ENCODE measurements around the gene SLC6A11. TPM values are rescaled to one million over a fixed set of nuclear protein-coding genes. Genes with fewer than 3 reads are reported as not detected.

The SLC6A11 gene
- total and polyA plus RNA-seq, 2 of the 13 experiments (the other 11 are each of a cell fraction or from before 2014, with no cell fraction given), result 17.9 to 34.5 TPM

GRCh38 chr3:10772271-10773161 lies 43.5 kb upstream of the SLC6A11 start:
- H3K9me3 ChIP-seq (ENCODE audit: low read length), result no peaks in the 10 kb centered on the region
- H3K4me1 ChIP-seq (ENCODE audit: insufficient read depth, low read length), result 0 out of 2 replicates have a peak, but pooled peaks cover 6% of the 10 kb centered on the region
- H2AFZ ChIP-seq (ENCODE audit: low read length), result no peak overlapping the region
- no peaks in the 10 kb centered on the region for H4K20me1 ChIP-seq (ENCODE audit: insufficient read depth, low read length)
- no peak overlapping the region for H3K9ac ChIP-seq (ENCODE audit: insufficient read depth, low read depth, low read length)
- peaks cover 0 to 10% of the 10 kb centered on the region in 2 experiments; a peak in 4 of 5 replicates for H3K27me3 ChIP-seq (ENCODE audit: control insufficient read depth in 1 of 2, insufficient read depth in 2 of 2, low read length in 2 of 2)
- peak; percentile 52 for DNase-seq (ENCODE audit: low spot score)
- H3K27ac ChIP-seq (ENCODE audit: extremely low read length, insufficient read depth, low read length), result no peak overlapping the region
- FAIRE-seq, result peak; percentile 56
- ChIA-PET POLR2A (interaction anchor here (1.2 kb wide), 1 partner anchor 43 kb away, joined by 4 read pairs; the partner anchor contains the start of gene SLC6A11), CTCF (ENCODE audit: low intra/inter-chr PET ratio, low total read pairs) (interaction anchor here (1.1 to 2.8 kb wide), 6 partner anchors 11 to 114 kb away, joined by 3 to 52 read pairs (median 5); partner anchors contain the start of gene SLC6A11)
- peak overlapping the region; percentile 54 for H3K4me2 ChIP-seq (ENCODE audit: low read depth, low read length)
- in situ Hi-C loops (cut with HindIII; ENCODE audit: extremely low pct_ligation_motif_present, low pct_unique_long_range_greater_than_20kb), result no loop called here
- no peaks in the 10 kb centered on the region for H3K36me3 ChIP-seq (replicated peaks in 1 of 2; ENCODE audit: control insufficient read depth in 1 of 2, insufficient read depth in 2 of 2, low read length in 2 of 2)
- intact Hi-C loops (cut with micrococcal nuclease; ENCODE audit: unreplicated experiment), result loop anchor here (1.0 to 2.0 kb wide), 2 partner anchors 40 to 111 kb away; no protein-coding TSS in a partner anchor
- BruUV-seq (replicated peaks), result no TSS peak
- 13% methylated on average over 13 of the region's 16 CpGs for WGBS (ENCODE audit: low lambda C conversion rate)
- H3K4me3 ChIP-seq (replicated peaks in 1 of 3; ENCODE audit: insufficient read depth in 1 of 3, low read depth in 2 of 3, low read length in 3 of 3), result peak overlapping the region in 1 of 3 experiments; percentile 29; a peak in 1 of 6 replicates
- no peaks in the 10 kb centered on the region for H3K79me2 ChIP-seq (ENCODE audit: insufficient read depth, low read length)
- ATAC-seq, result peak; percentile 93
- TF ChIP-seq ZNF142 (CRISPR knock-in tag; IDR thresholded peaks at IDR 0.05) (no peak), ZNF180 (CRISPR knock-in tag; IDR thresholded peaks at IDR 0.05; ENCODE audit: borderline replicate concordance, low read depth) (no peak), PITX1 (CRISPR knock-in tag; IDR thresholded peaks at IDR 0.05) (peak; percentile 48; the same call in 1 of the 2 replicates), XRCC5 (optimal IDR thresholded peaks at IDR 0.05; ENCODE audit: low read length) (peak; percentile 85), HDAC1 (CRISPR knock-in tag; IDR thresholded peaks at IDR 0.05) (0 out of 2 replicates have a peak, but pooled peaks have one; percentile 27), ZNF235 (CRISPR knock-in tag; IDR thresholded peaks at IDR 0.05; ENCODE audit: borderline replicate concordance) (0 out of 2 replicates have a peak, but pooled peaks have one; percentile 34), ZNF704 (CRISPR knock-in tag; IDR thresholded peaks at IDR 0.05; ENCODE audit: borderline replicate concordance) (peak; percentile 55; the same call in 1 of the 2 replicates), TSC22D2 (CRISPR knock-in tag; IDR thresholded peaks at IDR 0.05; ENCODE audit: borderline replicate concordance) (0 out of 2 replicates have a peak, but pooled peaks have one; percentile 49), CTCF (CRISPR knock-in tag; IDR thresholded peaks at IDR 0.05) (peak; percentile 88), SNAPC2 (CRISPR knock-in tag; IDR thresholded peaks at IDR 0.05) (peak; percentile 38; the same call in 1 of the 2 replicates), NCOA1 (CRISPR knock-in tag; IDR thresholded peaks at IDR 0.05) (no peak), NFKB2 (CRISPR knock-in tag; IDR thresholded peaks at IDR 0.05; ENCODE audit: borderline replicate concordance) (0 out of 2 replicates have a peak, but pooled peaks have one; percentile 42)

Measured in HepG2 (cell line).